Hepatocyte (in vitro differentiated cells): ENCODE data around the gene SPON2. TPM values are rescaled to one million over a fixed set of nuclear protein-coding genes. Genes with fewer than 3 reads are reported as not detected.

Experiments
- DNase-seq: peaks from one replicate; pipeline ENCODE4 v3.0.0-alpha.2; 2016; ENCODE audit warnings: low spot score
- H2AFZ ChIP-seq: fragments of 200-600 bp; sonication (generic); 2 replicates; pipeline ENCODE4 v1.6.0; 2016; ENCODE audit warnings: antibody characterized with exemption, mild to moderate bottlenecking
- H3K27ac ChIP-seq: fragments of 200-600 bp; sonication (generic); 2 replicates; pipeline ENCODE4 v1.5.1; 2016; ENCODE audit warnings: mild to moderate bottlenecking
- H3K27me3 ChIP-seq: fragments of 200-600 bp; sonication (generic); 2 replicates; pipeline ENCODE4 v1.6.1; 2016
- H3K36me3 ChIP-seq: fragments of 200-600 bp; sonication (generic); replicated peaks from 2 replicates; pipeline ENCODE4 v1.5.1; 2016; ENCODE audit warnings: low read depth; ENCODE audit not compliant: insufficient read depth
- H3K4me1 ChIP-seq: fragments of 200-600 bp; sonication (generic); 2 replicates; pipeline ENCODE4 v1.5.1; 2016; ENCODE audit warnings: mild to moderate bottlenecking, moderate library complexity; ENCODE audit not compliant: insufficient read depth
- H3K4me2 ChIP-seq: fragments of 200-600 bp; sonication (generic); 2 replicates; pipeline ENCODE4 v1.6.0; 2016
- H3K4me3 ChIP-seq: fragments of 200-600 bp; sonication (generic); 2 replicates; pipeline ENCODE4 v1.5.1; 2016; ENCODE audit warnings: mild to moderate bottlenecking
- H3K79me2 ChIP-seq: fragments of 200-600 bp; sonication (generic); 2 replicates; pipeline ENCODE4 v1.6.0; 2017; ENCODE audit warnings: mild to moderate bottlenecking
- H3K9me2 ChIP-seq: fragments of 200-600 bp; sonication (generic); replicated peaks from 2 replicates; pipeline ENCODE4 v1.6.0; 2017; ENCODE audit warnings: mild to moderate bottlenecking; ENCODE audit not compliant: insufficient read depth
- H3K9me3 ChIP-seq: fragments of 200-600 bp; sonication (generic); 2 replicates; pipeline ENCODE4 v1.5.1; 2016; ENCODE audit warnings: low read depth, mild to moderate bottlenecking
- H4K20me1 ChIP-seq: fragments of 200-600 bp; sonication (generic); 2 replicates; pipeline ENCODE4 v1.6.0; 2016; ENCODE audit warnings: mild to moderate bottlenecking; ENCODE audit not compliant: insufficient read depth, poor library complexity, severe bottlenecking
- CTCF ChIP-seq: fragments of 200-600 bp; sonication (generic); IDR thresholded peaks from 2 replicates; pipeline ENCODE4 v1.5.1; 2016; ENCODE audit warnings: antibody characterized with exemption, mild to moderate bottlenecking; ENCODE audit not compliant: poor library complexity
- EZH2 ChIP-seq: fragments of 200-600 bp; sonication (generic); IDR thresholded peaks from 2 replicates; pipeline ENCODE4 v1.6.1; 2016; ENCODE audit warnings: antibody characterized with exemption, mild to moderate bottlenecking, borderline replicate concordance
- EZH2phosphoT487 ChIP-seq: fragments of 200-600 bp; sonication (generic); IDR thresholded peaks from one replicate; pipeline ENCODE4 v1.6.1; 2018; ENCODE audit warnings: antibody characterized with exemption, mild to moderate bottlenecking, low read depth, moderate library complexity; ENCODE audit not compliant: unreplicated experiment, severe bottlenecking
- WGBS: methylation state at CpG from one replicate; pipeline ENCODE4 v1.1.6; 2016; ENCODE audit warnings: low lambda C conversion rate; ENCODE audit errors: missing lambda C conversion rate; 5-methylcytosine and 5-hydroxymethylcytosine counted together
- polyA plus RNA-seq: library from polyadenylated mRNA; unstranded; fragments of >200 nt; fragmentation: Nextera tagmentation; extraction: Ambion mirVana; gene quantifications from 2 replicates; pipeline ENCODE4 v1.2.1, GENCODE V29; 2016
- total RNA-seq: library from RNA; depleted of rRNA; stranded (reverse); fragments of >200 nt; gene quantifications from 2 replicates; pipeline ENCODE4 v1.2.3, GENCODE V29; 2014

The SPON2 gene
- total and polyA plus RNA-seq, 2 experiments from 2014 or later = 403 to 1,210 TPM

GRCh38 chr4:1196421-1197183, 24.2 kb upstream of the SPON2 start:
- Histone ChIP-seq H3K9me3 (no peaks in the 10 kb centered on the region), H3K4me1 (peaks cover 29% of the 10 kb centered on the region), H3K36me3 (no peaks in the 10 kb centered on the region), H3K27ac (no peak overlapping the region), H3K4me2 (no peak overlapping the region), H3K4me3 (no peak overlapping the region), H3K27me3 (no peaks in the 10 kb centered on the region), H3K9me2 (no peaks in the 10 kb centered on the region), H4K20me1 (no peaks in the 10 kb centered on the region), H2AFZ (no peak overlapping the region), H3K79me2 (no peaks in the 10 kb centered on the region)
- 90% methylated on average over 13 of the region's 13 CpGs for WGBS
- TF ChIP-seq EZH2phosphoT487 (no peak), CTCF (no peak), EZH2 (no peak)
- DNase-seq = peak; percentile 1

GRCh38 chr4:1195891-1196401, 23.6 kb upstream of the SPON2 start:
- H4K20me1 ChIP-seq = no peaks in the 10 kb centered on the region
- no peaks in the 10 kb centered on the region for H3K79me2 ChIP-seq
- peaks cover 22% of the 10 kb centered on the region for H3K4me1 ChIP-seq
- no peaks in the 10 kb centered on the region for H3K9me2 ChIP-seq
- H2AFZ ChIP-seq = no peak overlapping the region
- WGBS = 89% methylated on average over 9 of the region's 16 CpGs
- no peaks in the 10 kb centered on the region for H3K27me3 ChIP-seq
- H3K36me3 ChIP-seq = no peaks in the 10 kb centered on the region
- H3K27ac ChIP-seq = no peak overlapping the region
- no peaks in the 10 kb centered on the region for H3K9me3 ChIP-seq
- H3K4me2 ChIP-seq = no peak overlapping the region
- TF ChIP-seq CTCF = no peak
- TF ChIP-seq EZH2 = no peak
- no peak for TF ChIP-seq EZH2phosphoT487
- no peak overlapping the region for H3K4me3 ChIP-seq
- DNase-seq = peak; percentile 5

GRCh38 chr4:1195109-1195671, 22.8 kb upstream of the SPON2 start:
- peaks cover 16% of the 10 kb centered on the region for H3K4me1 ChIP-seq
- no peaks in the 10 kb centered on the region for H3K79me2 ChIP-seq
- H3K27me3 ChIP-seq = no peaks in the 10 kb centered on the region
- H3K27ac ChIP-seq = no peak overlapping the region
- no peaks in the 10 kb centered on the region for H3K36me3 ChIP-seq
- no peaks in the 10 kb centered on the region for H3K9me3 ChIP-seq
- no peak overlapping the region for H2AFZ ChIP-seq
- TF ChIP-seq EZH2 = no peak
- no peak for TF ChIP-seq EZH2phosphoT487
- H3K4me2 ChIP-seq = no peak overlapping the region
- DNase-seq = peak; percentile 3
- no peaks in the 10 kb centered on the region for H4K20me1 ChIP-seq
- H3K4me3 ChIP-seq = no peak overlapping the region
- 93% methylated on average over 15 of the region's 29 CpGs for WGBS
- no peaks in the 10 kb centered on the region for H3K9me2 ChIP-seq
